Activated CD4-positive, CD25-positive, alpha-beta regulatory T cell treated with anti-CD3 and anti-CD28 coated beads, Interleukin-2, amount 50 U/mL, for 24 hours (primary cell): Measurements from ENCODE around the gene SIGLEC11.
"Not testable (repeated sequence)": the region's sequence is repeated elsewhere in the genome, so short reads cannot be mapped to it uniquely, and the experiment has no call there.

Source experiments
- ATAC-seq, 2 donors: fragments of 150-1000 bp; cut with Tn5 transposase; one replicate each; pipeline ENCODE4 v1.10.0; 2021; ENCODE audit warnings: mild to moderate bottlenecking in 1 of 2, moderate library complexity in 1 of 2

The SIGLEC11 gene

GRCh38 chr19:49960980-49961379 is at the start of gene SIGLEC11:
Gene SIGLEC11, minus strand, starts transcription at chr19:49961172. Its CDS starts 91 bp downstream, at chr19:49961081.
- not testable (repeated sequence) for ATAC-seq

GRCh38 chr19:50008532-50008931 is 47.6 kb upstream of the SIGLEC11 start:
- ATAC-seq, result no peak

GRCh38 chr19:50007947-50008346 is 47.0 kb upstream of the SIGLEC11 start:
- ATAC-seq, result no peak

GRCh38 chr19:50007170-50007569 is 46.2 kb upstream of the SIGLEC11 start:
- ATAC-seq, result no peak

GRCh38 chr19:50005428-50005827 is 44.5 kb upstream of the SIGLEC11 start:
- peak in 1 of 2 donors; percentile 48 for ATAC-seq

GRCh38 chr19:50003810-50004419 is 42.9 kb upstream of the SIGLEC11 start:
- peak; percentile 65 to 74 for ATAC-seq

GRCh38 chr19:50003254-50003788 is 42.3 kb upstream of the SIGLEC11 start:
- ATAC-seq, result no peak

- ATAC-seq, result no peak
Observed at GRCh38 chr19:50002386-50002960, 41.5 kb upstream of the SIGLEC11 start.

GRCh38 chr19:50001775-50002174 is 40.8 kb upstream of the SIGLEC11 start:
- no peak for ATAC-seq

GRCh38 chr19:50000841-50001557 is 40.0 kb upstream of the SIGLEC11 start:
- ATAC-seq, result no peak

- ATAC-seq, result no peak
Observed at GRCh38 chr19:50000038-50000840, 39.3 kb upstream of the SIGLEC11 start.

GRCh38 chr19:49999371-50000010 is 38.5 kb upstream of the SIGLEC11 start:
- ATAC-seq, result no peak

GRCh38 chr19:49997709-49998108 is 36.7 kb upstream of the SIGLEC11 start:
- ATAC-seq, result peak in 1 of 2 donors; percentile 56

- peak; percentile 71 to 80 for ATAC-seq
Observed at GRCh38 chr19:49988433-49988832, 27.5 kb upstream of the SIGLEC11 start.

GRCh38 chr19:49988007-49988406 is 27.0 kb upstream of the SIGLEC11 start:
- no peak for ATAC-seq

GRCh38 chr19:49987159-49987698 is 26.3 kb upstream of the SIGLEC11 start:
- ATAC-seq, result peak in 1 of 2 donors; percentile 45

GRCh38 chr19:49986354-49986753 is 25.4 kb upstream of the SIGLEC11 start:
- no peak for ATAC-seq

- ATAC-seq, result no peak
Observed at GRCh38 chr19:49985871-49986270, 24.9 kb upstream of the SIGLEC11 start.

- no peak for ATAC-seq
Observed at GRCh38 chr19:49984491-49984890, 23.5 kb upstream of the SIGLEC11 start.

GRCh38 chr19:49983645-49984229 is 22.8 kb upstream of the SIGLEC11 start:
- peak; percentile 78 to 79 for ATAC-seq
